GM18526 (cell line): ENCODE measurements around the gene FBXO33.
A peak's percentile ranks its signal among the peaks of the same experiment; 100 is the strongest.

Experiments used
- POLR2A ChIP-seq: IDR thresholded peaks from 3 replicates; pipeline ENCODE4 v1.6.1; 2011; ENCODE audit not compliant: insufficient read length; ENCODE audit errors: extremely low read depth

FBXO33 gene

DNA sequence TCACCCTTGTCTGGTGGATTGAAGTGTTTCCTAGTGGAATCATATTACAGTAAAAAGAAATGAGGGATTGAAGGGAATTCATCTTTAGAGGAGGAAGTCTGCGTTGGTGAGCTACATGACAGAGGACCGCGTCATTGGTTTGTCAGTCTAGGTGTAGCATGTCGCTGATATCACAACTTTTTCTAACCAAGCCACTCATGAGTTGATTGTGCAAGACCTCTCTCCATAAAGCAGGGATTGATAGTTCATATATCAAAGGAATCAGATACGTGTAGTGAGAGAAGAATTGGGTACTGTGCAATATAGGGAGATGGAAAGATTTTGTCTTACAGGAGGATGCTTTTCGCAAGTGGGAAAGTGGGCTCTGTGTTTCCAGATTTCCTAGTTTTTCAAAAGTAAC is 3.0 kb upstream of the FBXO33 start:
- TF ChIP-seq POLR2A: no peak

DNA sequence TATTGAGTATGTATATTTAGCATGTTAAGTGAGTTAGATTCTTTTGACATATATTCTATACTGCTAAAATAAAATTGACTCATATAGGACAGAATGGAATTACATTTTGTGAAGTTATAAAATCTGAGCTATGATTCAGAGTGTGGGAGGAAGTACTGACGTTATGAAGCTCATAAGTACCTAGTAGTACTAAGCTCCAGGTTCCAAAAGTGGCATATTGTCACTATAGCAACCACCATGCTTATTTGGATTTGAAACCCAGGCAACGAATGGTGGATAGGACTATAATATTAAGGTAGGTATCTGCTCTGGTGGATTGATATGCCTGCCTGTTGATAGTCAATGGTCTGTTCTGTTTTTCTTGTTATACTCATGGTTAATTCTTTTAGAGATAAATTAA is 2.2 kb upstream of the FBXO33 start:
- no peak for TF ChIP-seq POLR2A

DNA sequence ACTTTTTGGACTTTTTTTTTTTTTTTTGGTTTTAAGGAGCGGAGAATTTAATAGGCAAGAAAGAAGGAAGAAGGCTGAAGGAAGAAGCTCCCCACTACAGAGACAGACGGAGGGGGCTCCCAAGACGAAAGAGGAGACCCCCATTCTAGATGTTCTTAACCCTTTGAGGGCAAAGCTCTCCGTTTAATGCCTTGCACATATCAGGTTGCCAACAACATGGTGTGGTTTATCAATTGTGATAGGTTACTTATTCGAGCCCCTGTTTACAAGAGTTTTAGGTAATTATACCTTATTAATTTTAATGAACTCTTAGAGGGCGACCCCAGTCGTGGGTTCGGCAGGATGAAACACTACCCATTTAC is 1.2 kb upstream of the FBXO33 start:
- no peak for TF ChIP-seq POLR2A

DNA sequence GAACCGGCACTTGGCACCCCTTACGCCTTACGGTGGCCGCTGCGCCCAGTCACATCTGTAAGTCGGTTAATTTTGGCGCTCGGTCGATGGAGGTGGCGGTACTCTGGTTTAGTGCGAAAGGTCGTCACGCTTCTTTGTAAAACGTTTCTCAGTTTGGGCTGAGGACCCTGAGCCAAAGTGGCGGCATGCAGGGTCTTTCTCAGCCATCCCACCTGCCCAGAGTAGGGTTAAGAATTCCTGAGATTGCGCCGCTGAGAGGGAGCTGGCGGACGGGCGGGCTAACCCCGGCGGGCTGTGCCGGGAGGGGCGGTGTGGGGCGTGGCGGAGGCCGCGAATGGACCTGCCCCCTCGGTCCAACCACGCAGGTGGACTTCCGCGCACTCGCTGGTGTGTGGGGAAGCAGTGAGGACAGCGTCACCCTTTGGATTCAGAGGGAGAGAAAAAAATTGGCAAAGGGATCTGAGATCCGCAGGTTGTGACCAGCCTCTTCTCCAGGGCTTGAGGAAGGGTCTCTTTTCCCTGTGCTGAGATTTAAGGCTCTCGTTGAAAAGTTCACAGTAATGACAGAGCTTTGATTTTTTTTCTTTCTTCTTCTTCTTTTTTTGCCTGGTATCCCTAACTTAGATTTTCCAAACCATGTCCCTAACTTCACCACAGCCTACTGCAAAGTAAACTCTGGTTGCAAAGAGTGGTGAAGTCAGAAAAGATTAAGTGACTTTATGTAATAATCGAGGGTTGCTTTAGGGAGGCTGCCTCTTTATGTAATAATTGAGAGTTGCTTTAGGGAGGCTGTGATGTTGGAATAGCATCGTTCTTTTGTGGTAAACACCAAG is 602 bp upstream of the FBXO33 start:
- peak; percentile 57 for TF ChIP-seq POLR2A

DNA sequence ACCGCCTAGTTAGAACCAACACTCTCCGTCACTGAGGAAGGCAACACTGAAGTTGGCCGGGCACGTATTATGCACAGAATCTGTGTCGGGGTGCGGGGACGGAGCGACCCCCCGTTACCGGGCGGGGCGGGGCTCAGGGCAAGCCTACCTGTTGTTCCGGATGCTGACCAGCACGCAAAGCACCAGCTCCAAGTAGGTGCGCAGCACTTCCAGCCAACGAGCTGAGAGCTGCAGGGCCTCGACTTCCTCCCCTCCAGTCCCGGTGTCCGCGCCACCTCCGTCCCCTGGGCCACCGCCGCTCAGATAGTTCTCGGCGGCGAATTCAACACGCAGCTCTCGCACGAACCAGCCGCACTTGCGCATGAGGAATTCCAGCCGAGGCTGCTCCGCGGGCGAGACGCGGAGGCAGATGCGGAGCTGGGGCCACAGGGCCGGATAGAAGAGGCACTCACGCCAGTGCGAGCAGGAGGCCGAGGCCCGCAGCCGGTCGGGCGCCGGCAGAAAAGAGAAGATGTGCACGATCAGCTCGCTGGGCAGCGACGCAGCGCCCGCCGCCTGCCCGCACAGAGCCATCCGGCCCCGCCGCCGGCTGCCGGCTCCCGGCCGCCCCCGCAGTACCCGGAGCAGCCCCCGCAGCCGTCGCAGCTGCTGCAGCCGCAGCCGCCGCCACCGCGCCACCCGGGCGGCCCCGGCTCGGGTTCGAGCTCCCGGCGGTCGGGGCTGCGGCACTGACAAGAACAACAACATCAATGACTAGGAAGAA is 636 bp downstream of the FBXO33 start:
- peak; percentile 75 for TF ChIP-seq POLR2A

DNA sequence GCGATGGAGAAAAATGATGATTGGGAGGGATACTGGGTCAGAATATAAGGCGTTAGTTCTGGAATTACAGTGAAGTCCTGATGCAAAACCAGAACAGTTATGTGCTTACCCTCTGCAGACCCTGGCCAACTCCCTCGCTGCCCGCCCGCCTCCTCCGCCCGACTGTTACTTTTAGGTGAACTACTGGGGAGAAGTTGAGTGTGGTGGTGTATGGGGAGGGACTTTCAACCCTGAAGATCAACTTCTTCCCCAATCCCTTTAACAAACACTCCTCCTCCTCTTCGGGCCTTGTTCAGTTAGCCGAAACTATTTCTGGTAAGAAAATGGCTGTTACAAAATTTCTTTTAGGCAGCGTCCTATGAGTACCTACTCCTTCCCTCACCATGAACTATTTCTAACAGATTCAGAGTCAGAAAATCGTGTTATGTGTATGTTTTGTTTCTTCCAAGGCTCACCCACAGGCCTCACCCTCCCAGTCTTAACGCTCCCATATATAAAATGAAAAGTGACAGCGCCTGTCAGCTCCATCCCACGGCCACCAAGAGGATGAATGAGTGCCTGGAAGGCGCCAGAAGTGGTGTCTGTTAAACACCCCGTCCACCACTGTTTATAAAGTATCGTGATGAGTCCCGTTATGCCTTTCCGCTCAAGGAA is 1.3 kb downstream of the FBXO33 start:
- no peak for TF ChIP-seq POLR2A

DNA sequence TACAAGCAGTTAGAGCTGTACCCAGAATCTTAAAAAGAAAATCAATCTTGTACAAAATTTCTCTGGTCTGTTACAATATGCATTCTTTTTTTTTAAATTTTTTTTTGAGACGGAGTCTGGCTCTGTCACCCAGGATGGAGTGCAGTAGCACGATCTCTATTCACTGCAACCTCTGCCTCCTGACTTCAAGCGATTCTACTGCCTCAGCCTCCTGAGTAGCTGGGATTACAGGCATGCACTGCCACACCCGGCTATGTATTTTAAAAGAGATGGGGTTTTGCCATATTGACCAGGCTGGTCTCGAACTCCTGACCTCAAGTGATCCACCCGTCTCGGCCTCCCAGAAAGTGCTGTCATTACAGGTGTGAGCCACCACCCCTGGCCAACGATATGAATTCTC is 4.1 kb downstream of the FBXO33 start:
- no peak for TF ChIP-seq POLR2A

DNA sequence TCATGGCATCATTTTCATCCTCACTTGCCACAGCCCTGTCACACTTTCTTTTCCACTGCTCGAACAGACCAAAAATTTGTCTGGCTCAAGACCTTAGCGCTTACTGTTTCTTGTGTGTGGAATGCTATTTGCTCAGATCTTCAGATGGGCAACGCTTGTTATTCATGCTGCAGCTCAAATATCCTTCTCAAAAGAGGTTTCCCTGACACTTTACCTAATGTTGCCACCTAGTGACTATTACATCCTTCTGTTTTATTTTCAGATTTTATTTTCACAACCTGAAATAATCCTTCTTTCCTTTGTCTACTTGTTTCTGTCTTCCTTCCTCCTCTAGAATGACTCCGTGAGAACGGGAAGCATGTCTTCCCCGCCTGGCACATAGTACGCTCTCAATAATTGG is 5.6 kb downstream of the FBXO33 start:
- no peak for TF ChIP-seq POLR2A

DNA sequence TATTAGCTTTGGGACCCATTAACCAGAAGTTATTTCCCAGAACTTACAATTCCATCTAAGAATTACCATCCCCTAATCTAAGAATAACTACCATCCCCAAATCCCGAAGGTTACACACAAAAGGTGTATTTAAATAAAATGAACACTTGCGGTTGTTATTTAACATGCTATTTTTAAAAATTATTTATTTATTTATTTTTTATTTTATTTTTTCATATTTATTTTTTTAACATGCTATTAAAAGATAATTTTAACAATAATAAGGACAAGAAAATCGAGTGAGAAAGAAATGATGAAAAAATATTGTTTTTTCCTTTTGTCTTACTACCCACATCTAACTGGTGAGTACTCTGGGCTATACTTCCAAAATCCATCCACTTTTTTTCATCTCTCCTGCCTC is 6.3 kb downstream of the FBXO33 start:
- TF ChIP-seq POLR2A: no peak

DNA sequence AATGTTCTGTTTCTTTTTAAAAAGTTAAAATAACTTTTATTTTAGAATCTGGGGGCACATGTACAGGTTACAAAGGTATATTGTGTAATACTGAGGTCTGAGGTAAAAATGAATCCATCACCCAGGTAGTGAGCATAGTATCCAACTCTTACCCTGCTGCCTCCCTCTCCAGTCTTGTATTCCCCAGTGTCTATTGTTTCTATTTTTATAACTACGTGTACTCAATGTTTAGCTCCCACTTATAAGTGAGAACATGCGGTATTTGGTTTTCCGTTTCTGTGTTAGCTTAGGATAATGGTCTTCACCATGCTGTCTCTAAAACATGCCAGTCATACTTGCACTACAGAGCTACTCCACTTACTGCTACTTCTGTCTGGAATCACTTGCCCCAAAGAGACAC is 8.4 kb downstream of the FBXO33 start:
- no peak for TF ChIP-seq POLR2A

DNA sequence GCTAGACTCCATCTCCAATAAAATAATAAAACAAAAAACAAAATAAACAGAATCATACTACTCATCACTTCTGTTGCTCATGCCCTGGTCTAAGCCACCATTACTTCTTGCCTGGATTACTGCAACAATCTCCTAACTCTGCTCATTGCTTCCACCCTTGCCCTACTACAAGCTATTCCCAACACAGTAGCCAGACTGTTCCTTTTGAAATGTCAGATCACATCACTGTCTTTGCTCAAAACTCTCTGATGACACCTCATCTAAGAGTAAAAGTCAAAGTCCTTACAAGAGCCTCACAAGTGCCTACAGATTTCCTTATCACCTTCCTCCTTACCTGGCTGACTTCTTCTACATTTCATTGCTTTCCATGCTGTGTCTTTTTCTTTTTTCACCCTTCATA is 10.0 kb downstream of the FBXO33 start:
- TF ChIP-seq POLR2A: no peak

DNA sequence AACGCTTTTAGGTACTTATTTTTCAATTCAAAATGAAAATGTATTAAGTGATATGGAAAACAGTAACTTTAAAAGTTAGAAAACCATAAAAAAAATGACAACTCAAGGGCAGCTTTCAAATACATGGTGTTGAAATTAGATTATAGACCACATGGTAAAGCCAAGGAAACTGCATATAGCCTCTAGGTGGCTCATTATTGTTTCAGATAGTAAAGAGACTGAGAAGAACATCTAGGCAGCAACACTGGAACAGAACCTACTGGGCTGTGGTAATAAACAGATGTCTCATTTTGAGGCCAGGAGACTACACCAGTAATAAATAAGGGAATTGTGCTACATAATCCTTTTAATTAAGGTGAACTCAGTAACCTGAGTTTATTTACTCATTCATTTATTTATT is 13.0 kb downstream of the FBXO33 start:
- TF ChIP-seq POLR2A: no peak

DNA sequence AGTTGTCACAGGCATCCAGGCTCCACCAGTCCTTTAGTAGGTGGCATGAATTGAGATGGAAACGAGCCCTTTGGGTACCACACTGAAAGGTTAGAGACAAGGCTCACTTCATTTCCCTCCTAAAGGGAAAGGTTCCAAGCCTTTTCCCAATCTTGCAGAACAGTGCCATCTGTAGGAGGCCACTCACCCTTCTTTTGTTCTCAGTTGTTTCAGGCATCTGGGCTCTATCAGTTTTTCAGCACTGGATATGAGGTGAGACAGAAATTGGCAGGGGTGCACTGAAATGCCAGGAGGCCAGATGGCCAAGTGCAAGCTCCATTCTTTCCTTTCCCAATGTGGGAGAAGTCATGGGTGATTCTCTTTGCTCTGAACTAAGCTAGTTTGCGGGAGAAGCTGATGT is 15.2 kb downstream of the FBXO33 start:
- no peak for TF ChIP-seq POLR2A

DNA sequence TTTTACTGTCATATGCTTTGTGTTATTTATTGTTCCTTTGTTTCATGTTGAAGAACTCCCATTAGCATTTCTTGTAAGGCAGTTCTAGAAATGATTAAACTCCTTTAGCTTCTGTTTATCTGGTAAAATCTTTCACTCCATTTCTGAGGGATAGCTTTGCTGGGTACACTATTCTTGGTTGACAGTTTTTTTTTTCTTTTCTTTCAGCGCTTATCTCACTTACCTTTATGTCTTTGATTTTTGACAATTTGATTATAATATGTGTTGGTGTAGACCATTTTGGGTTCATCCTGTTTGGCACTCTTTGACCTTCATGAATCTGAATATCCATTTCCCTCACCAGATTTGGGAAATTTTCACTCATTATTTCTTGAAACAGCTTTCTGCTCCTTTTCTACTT is 16.2 kb downstream of the FBXO33 start:
- no peak for TF ChIP-seq POLR2A

DNA sequence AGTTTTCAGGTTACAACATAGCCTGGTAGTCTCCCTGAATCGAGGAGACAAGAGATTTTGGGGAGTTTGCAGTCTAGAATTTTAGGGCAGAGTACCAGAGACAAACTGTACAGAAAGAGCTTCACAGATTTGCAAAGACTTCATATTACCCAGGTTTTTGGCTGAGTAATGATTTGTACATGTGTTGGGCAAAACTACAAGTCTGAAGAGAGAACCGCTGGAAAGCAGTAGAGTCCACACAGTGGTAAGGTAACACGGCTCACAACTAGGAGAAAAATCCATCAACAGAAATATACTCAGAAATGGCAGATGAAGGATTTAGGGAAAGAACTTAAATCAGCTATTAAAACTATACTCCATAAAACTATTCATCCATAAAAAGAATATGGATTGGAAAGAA is 25.7 kb downstream of the FBXO33 start:
- no peak for TF ChIP-seq POLR2A

DNA sequence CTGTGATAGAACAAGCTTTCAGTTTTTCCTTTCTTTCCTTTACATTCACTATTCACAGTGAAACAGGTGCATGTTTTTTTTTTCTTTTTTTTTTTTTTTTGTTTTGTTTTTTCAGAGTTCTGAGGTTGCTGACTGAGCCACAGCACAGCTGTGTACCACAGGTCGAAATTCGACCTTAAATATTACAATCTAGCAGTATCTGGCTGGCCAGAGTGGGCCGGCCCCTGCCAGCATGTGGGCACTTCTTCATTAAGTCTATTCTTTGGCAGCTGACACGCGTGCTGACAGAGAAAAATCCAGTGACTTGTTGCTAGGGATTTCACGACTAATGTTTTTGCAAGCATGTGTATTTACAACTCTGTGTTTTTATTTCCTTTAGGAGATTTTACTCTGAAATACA is 33.9 kb downstream of the FBXO33 start:
- TF ChIP-seq POLR2A: no peak

DNA sequence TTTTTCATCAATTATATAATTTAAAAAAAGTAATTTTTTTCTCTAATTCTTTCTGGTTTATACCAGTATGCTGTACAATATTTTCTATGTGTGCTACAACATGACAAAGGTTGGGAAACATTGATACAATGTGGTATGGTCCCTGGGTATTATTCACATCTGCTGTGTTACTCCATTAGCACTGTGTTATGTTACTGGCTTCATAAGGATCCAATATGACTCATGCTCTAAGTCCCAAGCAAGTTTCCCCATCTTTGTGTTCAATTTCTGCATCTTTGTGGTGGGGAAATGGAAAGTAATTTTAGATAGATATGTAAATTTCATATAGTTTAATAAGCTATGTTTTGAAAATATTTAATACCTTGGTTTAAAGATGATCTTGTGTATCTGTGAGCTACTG is 35.8 kb downstream of the FBXO33 start:
- TF ChIP-seq POLR2A: no peak
